HEK293 (cell line): ENCODE measurements around the gene BHLHA9.

Experiments used
- CTCF ChIA-PET: fragments of 350-600 bp; formaldehyde crosslinking; extraction: SDS; loops from one replicate; lab custom pipeline; 2021; ENCODE audit warnings: antibody characterized with exemption; lab: Yijun Ruan, JAX
- POLR2A ChIA-PET: fragments of 300-600 bp; formaldehyde crosslinking; extraction: SDS; loops from one replicate; lab custom pipeline; 2020; ENCODE audit warnings: antibody characterized with exemption, inconsistent platforms; lab: Yijun Ruan, JAX
- H3K27ac ChIP-seq: fragments of 200-500 bp; sonication (Bioruptor generic); 2 replicates; pipeline ENCODE4 v1.5.1; 2014; ENCODE audit warnings: low read depth, low read length, control low read depth, inconsistent platforms; ENCODE audit errors: extremely low read depth
- H3K36me3 ChIP-seq, 2 experiments: fragments of 200-500 bp in 1 of 2; sonication (Bioruptor generic) in 1 of 2; 1 replicate in 1 of 2; 2 replicates in 1 of 2; pipeline ENCODE4 v1.5.1; 2014 to 2017; ENCODE audit warnings: inconsistent platforms in 2 of 2, low read length in 2 of 2; ENCODE audit not compliant: control insufficient read depth in 2 of 2, insufficient read depth in 1 of 2
- H3K4me1 ChIP-seq: fragments of 200-500 bp; sonication (Bioruptor generic); 2 replicates; pipeline ENCODE4 v1.5.1; 2014; ENCODE audit warnings: mild to moderate bottlenecking, low read length, inconsistent platforms; ENCODE audit not compliant: control insufficient read depth, insufficient read depth
- H3K4me3 ChIP-seq: 2 replicates; pipeline ENCODE4 v1.5.1; 2011; ENCODE audit warnings: low read depth, mild to moderate bottlenecking, control low read depth, low read length, moderate library complexity
- H3K9me3 ChIP-seq: fragments of 200-500 bp; sonication (Bioruptor generic); 2 replicates; pipeline ENCODE4 v1.5.1; 2014; ENCODE audit warnings: low read depth, low read length, inconsistent platforms; ENCODE audit not compliant: control insufficient read depth, insufficient read depth
- GFI1B ChIP-seq: fragments of 450-650 bp; formaldehyde crosslinking; IDR thresholded peaks from 2 replicates; pipeline ENCODE4 v1.5.1; 2016; ENCODE audit warnings: missing biosample characterization, missing genetic modification characterization
- GLI2 ChIP-seq: fragments of 450-650 bp; formaldehyde crosslinking; IDR thresholded peaks from 2 replicates; pipeline ENCODE4; 2017; ENCODE audit warnings: missing biosample characterization, missing genetic modification characterization, low read depth, borderline replicate concordance
- KLF9 ChIP-seq: fragments of 450-650 bp; formaldehyde crosslinking; IDR thresholded peaks from 2 replicates; pipeline ENCODE4 v1.5.1; 2016; ENCODE audit warnings: missing biosample characterization, missing genetic modification characterization, low read depth
- SCRT2 ChIP-seq: fragments of 450-650 bp; formaldehyde crosslinking; IDR thresholded peaks from 2 replicates; pipeline ENCODE4 v1.5.1; 2016; ENCODE audit warnings: missing biosample characterization, missing genetic modification characterization
- ZNF112 ChIP-seq: fragments of 450-650 bp; formaldehyde crosslinking; IDR thresholded peaks from 2 replicates; pipeline ENCODE4 v1.5.0; 2017; ENCODE audit warnings: missing biosample characterization, missing genetic modification characterization
- ZNF174 ChIP-seq: fragments of 450-650 bp; formaldehyde crosslinking; IDR thresholded peaks from 2 replicates; pipeline ENCODE4 v1.5.0; 2017; ENCODE audit warnings: missing biosample characterization, mild to moderate bottlenecking, missing genetic modification characterization
- ZNF24 ChIP-seq: fragments of 450-650 bp; formaldehyde crosslinking; IDR thresholded peaks from 2 replicates; pipeline ENCODE4 v1.5.1; 2016; ENCODE audit warnings: missing biosample characterization, missing genetic modification characterization
- ZNF292 ChIP-seq: fragments of 450-650 bp; formaldehyde crosslinking; IDR thresholded peaks from 2 replicates; pipeline ENCODE4 v1.5.1; 2016; ENCODE audit warnings: low read depth, missing biosample characterization, missing genetic modification characterization, borderline replicate concordance
- ZNF354C ChIP-seq: fragments of 450-650 bp; formaldehyde crosslinking; IDR thresholded peaks from 2 replicates; pipeline ENCODE4 v1.5.1; 2016; ENCODE audit warnings: missing biosample characterization, missing genetic modification characterization, low read depth, borderline replicate concordance
- ZNF473 ChIP-seq: fragments of 450-650 bp; formaldehyde crosslinking; IDR thresholded peaks from 2 replicates; pipeline ENCODE4 v1.5.1; 2017; ENCODE audit warnings: missing biosample characterization, missing genetic modification characterization
- ZNF76 ChIP-seq: fragments of 450-650 bp; formaldehyde crosslinking; IDR thresholded peaks from 2 replicates; pipeline ENCODE4; 2016; ENCODE audit warnings: low read depth, missing biosample characterization, missing genetic modification characterization, borderline replicate concordance
- ZNF776 ChIP-seq: fragments of 450-650 bp; formaldehyde crosslinking; IDR thresholded peaks from 2 replicates; pipeline ENCODE4 v1.5.0; 2017; ENCODE audit warnings: missing biosample characterization, missing genetic modification characterization, borderline replicate concordance
- ZNF843 ChIP-seq: fragments of 450-650 bp; formaldehyde crosslinking; IDR thresholded peaks from 2 replicates; pipeline ENCODE4 v1.5.1; 2016; ENCODE audit warnings: missing biosample characterization, missing genetic modification characterization
- TF ChIP-seq, protein P1 (sequence below): fragments of 450-650 bp; formaldehyde crosslinking; IDR thresholded peaks from 2 replicates; pipeline ENCODE4 v1.5.1; 2016; ENCODE audit warnings: missing biosample characterization, missing genetic modification characterization
- TF ChIP-seq, protein P2 (sequence below): fragments of 450-650 bp; formaldehyde crosslinking; IDR thresholded peaks from 2 replicates; pipeline ENCODE4 v1.5.1; 2016; ENCODE audit warnings: missing biosample characterization, missing genetic modification characterization, borderline replicate concordance
- TF ChIP-seq, protein P3 (sequence below): fragments of 450-650 bp; formaldehyde crosslinking; IDR thresholded peaks from 2 replicates; pipeline ENCODE4 v1.5.1; 2016; ENCODE audit warnings: missing biosample characterization, missing genetic modification characterization

Gene BHLHA9

GRCh38 chr17:1289695-1290094 lies 19.5 kb downstream of the BHLHA9 start (continued):
- TF ChIP-seq ZNF24, result no peak

DNA sequence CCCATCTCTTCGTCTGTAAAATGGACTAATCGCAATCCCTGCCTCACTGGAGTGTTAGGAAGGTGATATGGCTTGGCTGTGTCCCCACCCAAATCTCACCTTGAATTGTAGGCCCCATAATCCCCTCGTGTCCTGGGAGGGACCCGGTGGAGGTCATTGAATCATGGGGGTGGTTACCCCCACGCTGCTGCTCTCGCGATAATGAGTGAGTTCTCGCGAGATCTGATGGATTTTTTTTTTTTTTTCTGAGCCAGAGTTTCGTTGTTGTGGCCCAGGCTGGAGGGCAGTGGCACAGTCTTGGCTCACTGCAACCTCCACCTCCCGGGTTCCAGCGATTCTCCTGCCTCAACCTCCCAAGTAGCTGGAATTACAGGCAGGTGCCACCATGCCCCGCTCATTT lies 20.4 kb downstream of the BHLHA9 start:
- Histone ChIP-seq H3K27ac (no peak overlapping the region), H3K4me3 (no peak overlapping the region), H3K4me1 (no peaks in the 10 kb centered on the region), H3K9me3 (no peaks in the 10 kb centered on the region), H3K36me3 (no peaks in the 10 kb centered on the region)
- CTCF ChIA-PET, result no interaction called here
- POLR2A ChIA-PET, result no interaction called here
- TF ChIP-seq, protein P1, sequence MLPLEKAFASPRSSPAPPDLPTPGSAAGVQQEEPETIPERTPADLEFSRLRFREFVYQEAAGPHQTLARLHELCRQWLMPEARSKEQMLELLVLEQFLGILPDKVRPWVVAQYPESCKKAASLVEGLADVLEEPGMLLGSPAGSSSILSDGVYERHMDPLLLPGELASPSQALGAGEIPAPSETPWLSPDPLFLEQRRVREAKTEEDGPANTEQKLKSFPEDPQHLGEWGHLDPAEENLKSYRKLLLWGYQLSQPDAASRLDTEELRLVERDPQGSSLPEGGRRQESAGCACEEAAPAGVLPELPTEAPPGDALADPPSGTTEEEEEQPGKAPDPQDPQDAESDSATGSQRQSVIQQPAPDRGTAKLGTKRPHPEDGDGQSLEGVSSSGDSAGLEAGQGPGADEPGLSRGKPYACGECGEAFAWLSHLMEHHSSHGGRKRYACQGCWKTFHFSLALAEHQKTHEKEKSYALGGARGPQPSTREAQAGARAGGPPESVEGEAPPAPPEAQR (tag by site-specific recombination), result no peak
- TF ChIP-seq GLI2 (tag by site-specific recombination), result no peak

GRCh38 chr17:1294157-1294717 lies 24.0 kb downstream of the BHLHA9 start:
- no peaks in the 10 kb centered on the region for H3K36me3 ChIP-seq
- TF ChIP-seq ZNF354C, result no peak
- no peak for TF ChIP-seq ZNF776 (tag by site-specific recombination)
- no peak for TF ChIP-seq GFI1B (tag by site-specific recombination)
- no peak for TF ChIP-seq ZNF292 (tag by site-specific recombination)
- no peak for TF ChIP-seq ZNF174 (tag by site-specific recombination)
- TF ChIP-seq, protein P2, sequence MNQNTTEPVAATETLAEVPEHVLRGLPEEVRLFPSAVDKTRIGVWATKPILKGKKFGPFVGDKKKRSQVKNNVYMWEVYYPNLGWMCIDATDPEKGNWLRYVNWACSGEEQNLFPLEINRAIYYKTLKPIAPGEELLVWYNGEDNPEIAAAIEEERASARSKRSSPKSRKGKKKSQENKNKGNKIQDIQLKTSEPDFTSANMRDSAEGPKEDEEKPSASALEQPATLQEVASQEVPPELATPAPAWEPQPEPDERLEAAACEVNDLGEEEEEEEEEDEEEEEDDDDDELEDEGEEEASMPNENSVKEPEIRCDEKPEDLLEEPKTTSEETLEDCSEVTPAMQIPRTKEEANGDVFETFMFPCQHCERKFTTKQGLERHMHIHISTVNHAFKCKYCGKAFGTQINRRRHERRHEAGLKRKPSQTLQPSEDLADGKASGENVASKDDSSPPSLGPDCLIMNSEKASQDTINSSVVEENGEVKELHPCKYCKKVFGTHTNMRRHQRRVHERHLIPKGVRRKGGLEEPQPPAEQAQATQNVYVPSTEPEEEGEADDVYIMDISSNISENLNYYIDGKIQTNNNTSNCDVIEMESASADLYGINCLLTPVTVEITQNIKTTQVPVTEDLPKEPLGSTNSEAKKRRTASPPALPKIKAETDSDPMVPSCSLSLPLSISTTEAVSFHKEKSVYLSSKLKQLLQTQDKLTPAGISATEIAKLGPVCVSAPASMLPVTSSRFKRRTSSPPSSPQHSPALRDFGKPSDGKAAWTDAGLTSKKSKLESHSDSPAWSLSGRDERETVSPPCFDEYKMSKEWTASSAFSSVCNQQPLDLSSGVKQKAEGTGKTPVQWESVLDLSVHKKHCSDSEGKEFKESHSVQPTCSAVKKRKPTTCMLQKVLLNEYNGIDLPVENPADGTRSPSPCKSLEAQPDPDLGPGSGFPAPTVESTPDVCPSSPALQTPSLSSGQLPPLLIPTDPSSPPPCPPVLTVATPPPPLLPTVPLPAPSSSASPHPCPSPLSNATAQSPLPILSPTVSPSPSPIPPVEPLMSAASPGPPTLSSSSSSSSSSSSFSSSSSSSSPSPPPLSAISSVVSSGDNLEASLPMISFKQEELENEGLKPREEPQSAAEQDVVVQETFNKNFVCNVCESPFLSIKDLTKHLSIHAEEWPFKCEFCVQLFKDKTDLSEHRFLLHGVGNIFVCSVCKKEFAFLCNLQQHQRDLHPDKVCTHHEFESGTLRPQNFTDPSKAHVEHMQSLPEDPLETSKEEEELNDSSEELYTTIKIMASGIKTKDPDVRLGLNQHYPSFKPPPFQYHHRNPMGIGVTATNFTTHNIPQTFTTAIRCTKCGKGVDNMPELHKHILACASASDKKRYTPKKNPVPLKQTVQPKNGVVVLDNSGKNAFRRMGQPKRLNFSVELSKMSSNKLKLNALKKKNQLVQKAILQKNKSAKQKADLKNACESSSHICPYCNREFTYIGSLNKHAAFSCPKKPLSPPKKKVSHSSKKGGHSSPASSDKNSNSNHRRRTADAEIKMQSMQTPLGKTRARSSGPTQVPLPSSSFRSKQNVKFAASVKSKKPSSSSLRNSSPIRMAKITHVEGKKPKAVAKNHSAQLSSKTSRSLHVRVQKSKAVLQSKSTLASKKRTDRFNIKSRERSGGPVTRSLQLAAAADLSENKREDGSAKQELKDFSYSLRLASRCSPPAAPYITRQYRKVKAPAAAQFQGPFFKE, result no peak
- no peak for TF ChIP-seq KLF9 (tag by site-specific recombination)
- no peak for TF ChIP-seq ZNF473
- no peak for TF ChIP-seq SCRT2 (tag by site-specific recombination)
- TF ChIP-seq ZNF112, result no peak
- TF ChIP-seq, protein P3, sequence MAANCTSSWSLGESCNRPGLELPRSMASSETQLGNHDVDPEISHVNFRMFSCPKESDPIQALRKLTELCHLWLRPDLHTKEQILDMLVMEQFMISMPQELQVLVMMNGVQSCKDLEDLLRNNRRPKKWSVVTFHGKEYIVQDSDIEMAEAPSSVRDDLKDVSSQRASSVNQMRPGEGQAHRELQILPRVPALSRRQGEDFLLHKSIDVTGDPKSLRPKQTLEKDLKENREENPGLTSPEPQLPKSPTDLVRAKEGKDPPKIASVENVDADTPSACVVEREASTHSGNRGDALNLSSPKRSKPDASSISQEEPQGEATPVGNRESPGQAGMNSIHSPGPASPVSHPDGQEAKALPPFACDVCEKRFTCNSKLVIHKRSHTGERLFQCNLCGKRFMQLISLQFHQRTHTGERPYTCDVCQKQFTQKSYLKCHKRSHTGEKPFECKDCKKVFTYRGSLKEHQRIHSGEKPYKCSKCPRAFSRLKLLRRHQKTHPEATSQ (tag by site-specific recombination), result no peak
- no peak for TF ChIP-seq ZNF76
- no peak for TF ChIP-seq ZNF843 (tag by site-specific recombination)
- no peaks in the 10 kb centered on the region for H3K9me3 ChIP-seq
- POLR2A ChIA-PET, result no interaction called here
- H3K4me1 ChIP-seq, result no peaks in the 10 kb centered on the region
- H3K27ac ChIP-seq, result no peak overlapping the region
- H3K4me3 ChIP-seq, result no peak overlapping the region
- CTCF ChIA-PET, result interaction anchor here (0.7 to 1.1 kb wide), 2 partner anchors 39 to 58 kb away, joined by 3 to 8 read pairs; no protein-coding TSS in a partner anchor
